ENCODE results near the gene TMEM182. TPM values are rescaled to one million over a fixed set of nuclear protein-coding genes. Genes with fewer than 3 reads are reported as not detected.
A peak's percentile ranks its signal among the peaks of the same experiment; 100 is the strongest.

TMEM182 gene
- total RNA-seq, 1 donor from 2014 or later: 2.2 TPM

DNA sequence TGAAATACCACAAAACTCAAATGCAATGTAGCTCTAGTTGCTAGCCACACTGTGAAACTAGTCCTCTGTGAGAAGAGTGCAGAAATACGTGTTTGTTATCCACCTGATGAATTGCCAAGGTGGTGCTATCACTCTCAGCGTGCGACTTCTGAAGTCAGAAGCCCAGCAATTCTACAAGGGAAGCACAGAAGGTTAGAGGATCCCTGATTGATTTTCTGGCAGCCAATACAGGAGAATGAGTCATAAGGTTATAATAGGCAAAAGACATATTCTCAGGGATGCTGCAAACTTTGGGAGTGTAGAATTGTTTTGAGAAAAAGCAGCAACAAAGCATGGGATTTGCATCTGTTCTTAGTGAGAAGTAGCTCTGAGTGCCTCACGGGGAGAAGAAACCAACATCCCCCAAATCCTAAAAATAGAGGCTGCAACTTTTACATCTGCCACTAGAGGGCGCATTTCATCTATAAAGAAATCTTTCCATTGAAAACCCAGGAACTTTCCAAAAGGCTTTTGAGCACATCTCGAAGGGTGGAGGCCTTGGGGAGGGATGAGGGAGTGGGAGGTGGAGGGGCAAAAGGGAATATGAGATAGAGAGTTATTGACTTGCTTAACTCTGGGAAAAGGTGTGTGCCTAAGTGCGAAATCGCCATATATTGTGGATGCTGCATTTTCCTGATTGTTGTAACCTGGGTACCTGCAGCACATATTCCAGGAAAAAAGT lies 78.0 kb downstream of the TMEM182 start:
- TF ChIP-seq CTCF (IDR thresholded peaks at IDR 0.05): peak; percentile 29 to 50 (median 33)
- no peak for TF ChIP-seq POLR2AphosphoS5 (IDR thresholded peaks at IDR 0.05; ENCODE audit: insufficient read depth in 1 of 2, low read depth in 1 of 2)
- TF ChIP-seq POLR2A (IDR thresholded peaks at IDR 0.05): no peak
- no peak overlapping the region for H3K27ac ChIP-seq

GRCh38 chr2:102841107-102841840 lies 79.4 kb downstream of the TMEM182 start:
- TF ChIP-seq POLR2AphosphoS5 (IDR thresholded peaks at IDR 0.05; ENCODE audit: insufficient read depth in 1 of 2, low read depth in 1 of 2) (no peak), POLR2A (IDR thresholded peaks at IDR 0.05) (no peak), CTCF (IDR thresholded peaks at IDR 0.05) (no peak)
- H3K9me3 ChIP-seq: no peaks in the 10 kb centered on the region
- H3K36me3 ChIP-seq: no peaks in the 10 kb centered on the region
- DNase-seq (ENCODE audit: extremely low spot score in 2 of 2): no peak
- intact Hi-C loops (cut with DNase I): no loop called here
- no peaks in the 10 kb centered on the region for H3K4me1 ChIP-seq
- no peaks in the 10 kb centered on the region for H3K27me3 ChIP-seq
- no peak overlapping the region for H3K27ac ChIP-seq
- H3K4me3 ChIP-seq: no peak overlapping the region

More for the DNA sequence above, 78.0 kb downstream of the TMEM182 start:
- H3K36me3 ChIP-seq: no peaks in the 10 kb centered on the region
- H3K4me1 ChIP-seq: no peaks in the 10 kb centered on the region
- H3K4me3 ChIP-seq: no peak overlapping the region
- no peaks in the 10 kb centered on the region for H3K27me3 ChIP-seq
- DNase-seq (ENCODE audit: extremely low spot score in 2 of 2): no peak
- H3K9me3 ChIP-seq: no peaks in the 10 kb centered on the region
- intact Hi-C loops (cut with DNase I): no loop called here

GRCh38 chr2:102843764-102844443 lies 82.1 kb downstream of the TMEM182 start:
- H3K9me3 ChIP-seq: no peaks in the 10 kb centered on the region
- H3K4me1 ChIP-seq: no peaks in the 10 kb centered on the region
- intact Hi-C loops (cut with DNase I): no loop called here
- DNase-seq (ENCODE audit: extremely low spot score in 2 of 2): no peak
- no peaks in the 10 kb centered on the region for H3K36me3 ChIP-seq
- H3K27me3 ChIP-seq: no peaks in the 10 kb centered on the region
- TF ChIP-seq POLR2AphosphoS5 (IDR thresholded peaks at IDR 0.05; ENCODE audit: insufficient read depth in 1 of 2, low read depth in 1 of 2): no peak
- TF ChIP-seq CTCF (IDR thresholded peaks at IDR 0.05): no peak
- TF ChIP-seq POLR2A (IDR thresholded peaks at IDR 0.05): no peak
- no peak overlapping the region for H3K4me3 ChIP-seq
- H3K27ac ChIP-seq: no peak overlapping the region

- Histone ChIP-seq H3K4me3 (no peak overlapping the region), H3K27ac (no peak overlapping the region), H3K27me3 (no peaks in the 10 kb centered on the region), H3K9me3 (no peaks in the 10 kb centered on the region), H3K36me3 (no peaks in the 10 kb centered on the region), H3K4me1 (no peaks in the 10 kb centered on the region)
- intact Hi-C loops (cut with DNase I): no loop called here
- no peak for TF ChIP-seq POLR2AphosphoS5 (IDR thresholded peaks at IDR 0.05; ENCODE audit: insufficient read depth in 1 of 2, low read depth in 1 of 2)
- TF ChIP-seq CTCF (IDR thresholded peaks at IDR 0.05): no peak
- TF ChIP-seq POLR2A (IDR thresholded peaks at IDR 0.05): no peak
- DNase-seq (ENCODE audit: extremely low spot score in 2 of 2): no peak
Observed at GRCh38 chr2:102844911-102845310, 83.1 kb downstream of the TMEM182 start.
